ENCODE results near the gene DPY19L3.
"Not testable (repeated sequence)": the region's sequence is repeated elsewhere in the genome, so short reads cannot be mapped to it uniquely, and the experiment has no call there.

Gene DPY19L3

DNA sequence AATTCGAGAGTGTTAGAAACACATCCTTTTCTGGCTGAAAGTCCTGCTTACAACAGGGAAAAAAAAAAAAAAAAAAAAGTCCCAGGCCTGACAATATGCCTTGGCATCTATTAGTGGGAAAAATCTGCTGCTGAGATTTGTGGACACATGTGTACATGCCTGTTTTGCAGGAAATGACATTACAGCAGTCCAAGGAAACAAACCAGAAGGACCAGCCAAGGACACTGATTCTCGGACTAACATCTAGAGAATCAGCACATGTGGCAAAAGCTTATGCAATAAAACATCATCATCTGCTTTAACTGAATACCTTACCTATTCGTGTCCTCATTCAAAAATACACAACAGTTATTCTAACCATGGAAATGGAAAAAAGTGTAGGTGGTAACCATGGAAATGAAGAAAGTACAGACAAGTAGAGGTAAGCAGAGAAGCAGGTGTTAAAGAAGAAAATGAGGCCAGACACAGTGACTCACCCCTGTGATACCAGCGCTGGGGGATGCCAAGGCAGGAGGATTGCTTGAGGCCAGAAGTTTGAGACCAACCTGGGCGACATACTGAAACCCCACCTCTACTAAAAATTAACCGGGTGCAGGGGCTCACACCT, 9.4 kb upstream of the DPY19L3 start:
- no peak for DNase-seq (ENCODE audit: low read depth in 3 of 3)

DNA sequence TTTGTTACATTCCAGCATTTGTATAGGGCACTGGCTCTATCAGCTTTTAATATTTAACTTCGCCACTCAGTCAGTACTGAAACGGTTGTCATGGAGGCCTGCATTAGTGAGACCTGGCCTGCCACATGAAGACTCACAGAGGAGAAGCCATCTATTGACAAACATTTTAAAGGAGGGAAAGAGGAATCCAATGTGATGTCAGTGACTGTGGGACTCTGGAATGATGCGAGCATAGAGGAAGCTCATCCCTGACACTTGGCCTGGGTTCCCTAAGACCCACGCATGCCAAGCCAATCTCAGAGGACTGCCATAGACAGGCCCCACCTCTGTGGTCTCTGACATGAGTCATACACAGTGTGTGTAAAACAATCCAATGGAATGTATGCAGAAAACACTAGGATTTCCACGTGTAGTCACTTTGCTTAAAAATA, 7.9 kb upstream of the DPY19L3 start:
- DNase-seq (ENCODE audit: low read depth in 3 of 3), result no peak

DNA sequence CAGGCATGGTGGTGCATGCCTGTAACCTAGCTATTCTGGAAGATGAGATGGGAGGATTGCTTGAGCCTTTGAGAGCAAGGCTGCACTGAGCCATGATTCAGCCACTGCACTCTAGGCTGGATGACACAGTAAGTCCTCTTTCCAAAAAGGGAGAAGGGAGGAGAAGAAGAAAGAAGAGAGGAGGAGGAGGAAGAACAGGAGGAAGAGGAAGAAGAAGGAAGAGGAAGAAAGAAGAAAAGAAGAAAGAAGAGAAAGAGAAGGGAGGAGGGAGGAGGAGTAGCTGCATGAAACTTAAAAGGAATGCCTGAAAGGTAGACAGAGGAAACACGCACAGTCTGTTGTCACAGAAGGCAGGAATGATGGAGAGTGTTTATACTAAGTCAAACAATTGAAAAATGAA, 3.6 kb upstream of the DPY19L3 start:
- DNase-seq (ENCODE audit: low read depth in 3 of 3), result no peak

DNA sequence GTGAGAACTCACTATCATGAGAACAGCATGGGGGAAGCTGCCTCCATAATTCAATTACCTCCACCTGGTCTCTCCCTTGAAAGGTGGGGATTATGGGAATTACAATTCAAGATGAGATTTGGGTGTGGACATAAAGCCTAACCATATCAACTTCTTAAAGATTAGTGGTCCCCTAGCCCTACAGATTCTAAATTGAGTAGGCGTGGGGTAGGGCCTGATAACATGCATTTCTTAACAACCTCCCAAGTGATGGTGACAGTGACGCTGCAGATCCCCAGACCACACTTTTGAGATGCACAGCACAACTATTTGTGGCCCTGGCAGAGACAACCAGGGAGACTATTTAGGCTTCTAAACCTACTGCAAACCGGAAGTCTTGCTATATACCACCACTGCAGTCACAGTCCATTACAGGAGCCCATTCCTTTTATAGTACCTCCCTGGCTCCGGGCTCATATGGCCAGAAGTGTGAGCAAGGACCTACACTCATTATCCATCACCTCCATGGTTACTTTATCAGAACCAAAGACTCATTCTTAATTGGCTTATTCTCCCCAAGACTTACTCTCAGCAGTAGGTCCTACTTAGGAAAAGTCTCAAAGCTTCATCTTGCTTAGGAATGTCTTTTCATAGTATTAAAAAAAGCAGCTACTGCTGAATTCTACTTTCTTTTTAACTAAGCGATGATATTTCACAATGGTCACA, 2.1 kb upstream of the DPY19L3 start:
- no peak for DNase-seq (ENCODE audit: low read depth in 3 of 3)

DNA sequence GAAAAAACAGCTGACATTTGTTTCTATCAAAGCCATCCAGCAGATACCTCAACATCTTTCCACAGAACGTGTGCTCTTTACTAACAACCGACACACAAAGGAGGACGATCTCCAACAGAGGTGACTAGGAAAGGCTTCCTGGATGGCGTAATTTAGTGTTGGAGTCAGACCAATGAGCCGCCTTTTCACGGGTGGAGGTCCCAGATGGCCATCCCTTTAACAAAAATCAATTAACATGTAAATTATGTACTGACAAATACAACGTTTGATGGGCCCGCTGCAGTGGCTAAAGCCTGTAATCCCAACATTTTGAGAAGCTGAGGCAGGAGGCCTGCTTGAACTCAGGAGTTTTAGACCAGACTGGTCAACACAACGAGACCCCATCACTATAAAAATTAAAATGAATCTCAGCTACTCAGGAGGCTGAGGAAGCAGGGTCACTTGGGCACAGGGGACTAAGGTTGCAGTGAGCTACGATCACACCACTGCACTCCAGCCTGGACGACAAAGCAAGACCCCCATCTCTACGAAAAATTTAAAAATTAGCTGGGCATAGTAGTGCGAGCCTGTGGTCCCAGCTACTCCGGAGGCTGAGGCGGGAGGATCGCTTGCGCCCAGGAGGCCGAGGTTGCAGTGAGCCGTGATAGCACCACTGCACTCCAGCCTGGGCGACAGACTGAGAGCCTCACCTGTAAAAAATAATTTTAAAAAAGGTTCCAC, 1.2 kb upstream of the DPY19L3 start:
- no peak for DNase-seq (ENCODE audit: low read depth in 3 of 3)

DNA sequence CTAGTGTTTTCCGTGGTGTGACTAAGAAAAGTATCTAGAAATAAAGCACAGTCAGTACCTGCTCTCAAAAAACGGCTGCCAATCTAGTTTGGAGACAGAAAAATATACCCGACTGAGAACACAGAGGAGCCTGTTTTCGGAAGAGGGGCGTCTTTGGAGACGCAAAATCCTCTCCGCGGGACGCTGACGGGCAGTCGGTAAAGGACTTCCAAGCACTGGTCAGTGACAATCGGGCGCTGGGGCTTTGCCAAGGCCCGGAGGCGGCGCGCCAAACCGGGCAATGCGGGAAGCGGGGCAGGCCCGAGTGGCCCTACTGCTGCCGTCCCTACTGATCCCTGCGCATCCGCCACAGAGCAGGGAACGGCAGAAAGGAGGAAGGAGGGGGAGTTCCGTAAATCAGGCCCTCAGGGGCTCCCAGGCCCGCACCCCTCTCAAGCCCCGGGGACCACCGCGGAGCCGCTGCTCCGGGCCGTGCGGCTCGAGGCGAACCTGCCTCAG, 588 bp upstream of the DPY19L3 start:
- no peak for DNase-seq (ENCODE audit: low read depth in 3 of 3)

DNA sequence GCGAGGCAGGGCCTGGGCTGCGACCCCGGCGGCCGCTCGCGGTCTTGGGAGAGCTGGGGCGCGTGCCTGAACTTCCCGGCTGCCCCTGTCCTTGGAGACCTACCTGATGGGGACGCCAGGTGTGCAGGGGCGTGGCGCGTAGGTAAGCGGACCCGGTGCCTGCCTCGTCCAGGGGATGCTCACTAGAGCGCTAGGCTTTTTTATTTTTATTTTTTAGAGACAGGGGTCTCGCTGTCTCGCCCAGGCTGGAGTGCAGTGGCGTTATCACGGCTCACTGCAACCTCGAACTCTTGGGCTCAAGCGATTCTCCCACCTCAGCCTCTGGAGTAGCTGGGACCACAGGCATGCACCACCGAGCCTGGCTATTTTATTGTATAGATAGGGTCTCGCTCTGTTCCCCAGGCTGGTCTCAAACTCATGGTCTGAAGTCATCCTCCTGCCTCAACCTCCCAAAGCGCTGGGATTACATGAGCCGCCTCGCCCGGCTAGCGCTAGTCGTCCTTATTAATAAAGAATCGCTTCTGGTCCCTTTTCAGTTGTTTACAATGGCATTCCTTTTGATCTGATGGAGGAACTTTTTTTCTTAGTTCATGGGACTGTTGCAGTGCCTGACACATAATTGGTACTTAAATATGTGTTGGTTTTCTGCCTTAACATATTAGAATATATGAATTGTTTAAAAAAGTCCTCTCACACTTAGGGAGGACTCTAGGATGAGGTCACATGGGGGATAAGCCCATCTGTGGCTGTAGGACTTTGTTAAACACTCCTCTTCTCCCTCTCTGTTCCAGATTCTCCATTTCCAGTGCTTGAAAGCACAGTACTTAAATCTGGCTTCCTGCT, 812 bp downstream of the DPY19L3 start:
- no peak for DNase-seq (ENCODE audit: low read depth in 3 of 3)

DNA sequence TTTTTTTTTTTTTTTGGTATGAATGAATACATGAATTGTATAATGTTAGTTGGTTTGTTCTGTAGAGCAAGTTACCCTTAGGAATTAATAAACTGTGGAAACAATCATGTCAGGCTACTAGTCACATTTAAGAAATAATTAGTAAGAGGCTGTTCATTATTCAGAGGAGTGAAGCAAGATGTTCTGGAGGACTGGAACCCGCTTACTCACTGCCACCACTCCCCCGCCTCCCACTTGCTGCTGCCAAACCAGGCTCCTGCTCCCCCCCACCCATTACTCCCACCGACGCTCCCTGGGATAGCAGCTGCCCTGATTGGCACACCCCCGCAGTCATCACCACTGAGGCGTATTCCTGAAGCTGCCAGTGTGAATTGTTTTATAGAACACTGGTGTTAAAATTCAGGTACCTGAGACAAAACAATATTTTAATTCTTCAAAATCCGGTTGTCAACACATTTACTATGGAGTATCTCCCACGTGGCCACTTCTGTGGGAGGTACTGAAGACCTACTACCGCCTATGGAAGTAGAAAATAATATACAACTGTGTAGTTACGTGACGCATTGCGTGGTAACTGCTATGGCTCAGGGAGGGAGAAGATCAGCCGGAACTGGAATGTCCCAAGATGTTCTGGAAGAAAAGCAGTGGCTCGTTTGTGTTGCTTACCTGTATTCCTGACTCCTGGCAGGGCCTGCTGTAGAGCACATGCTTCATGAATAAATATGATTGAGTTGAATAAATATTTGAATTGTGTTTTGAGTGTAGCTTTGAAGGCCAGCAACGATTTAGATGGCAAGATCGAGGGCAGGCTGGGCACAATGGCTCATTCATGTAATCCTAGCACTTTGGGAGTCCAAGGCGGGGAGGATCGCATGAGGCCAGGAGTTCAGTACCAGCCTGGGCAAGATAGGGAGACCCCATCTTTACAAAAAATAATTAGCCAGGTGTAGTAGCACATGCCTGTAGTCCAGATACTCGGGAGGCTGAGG, 1.7 kb downstream of the DPY19L3 start:
- no peak for DNase-seq (ENCODE audit: low read depth in 3 of 3)

DNA sequence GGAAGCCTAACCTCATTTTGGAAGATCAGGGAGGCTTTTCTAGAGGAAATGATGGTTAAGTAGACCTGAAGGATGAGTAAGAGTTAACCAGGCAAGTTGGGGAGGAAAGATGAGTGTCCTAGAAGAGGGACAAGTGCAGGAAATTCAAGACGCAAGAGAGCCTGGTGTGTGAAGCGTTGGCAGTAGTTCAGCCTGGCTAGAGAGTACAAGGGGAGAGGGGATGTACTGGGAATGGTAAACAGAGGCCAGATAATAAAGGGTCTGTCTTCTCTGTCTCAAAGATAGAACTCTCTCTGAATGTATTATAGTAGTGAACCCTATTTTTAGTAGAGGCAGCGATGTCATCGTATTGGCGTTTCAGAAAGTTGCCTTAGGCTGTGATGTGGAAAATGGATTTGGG, 9.7 kb downstream of the DPY19L3 start:
- DNase-seq (ENCODE audit: low read depth in 3 of 3), result no peak

DNA sequence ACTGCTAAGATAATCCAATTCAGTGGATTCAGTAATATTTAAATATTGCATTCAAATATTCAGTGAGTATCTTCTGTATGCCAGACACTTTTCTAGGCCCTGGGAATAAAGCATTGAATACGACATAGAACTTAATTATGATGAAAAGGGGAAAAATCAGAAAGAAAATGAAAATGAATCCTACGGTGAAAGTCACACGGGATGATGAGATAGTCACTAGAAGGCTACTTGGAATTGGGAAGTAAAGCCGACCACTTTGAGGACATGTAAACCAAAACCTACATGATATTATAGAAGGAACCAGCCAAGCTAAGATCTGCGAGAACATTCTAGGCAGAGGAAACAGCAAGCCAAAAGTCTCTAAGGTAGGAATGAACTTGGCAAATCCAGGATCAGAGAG, 10.1 kb downstream of the DPY19L3 start:
- no peak for DNase-seq (ENCODE audit: low read depth in 3 of 3)

DNA sequence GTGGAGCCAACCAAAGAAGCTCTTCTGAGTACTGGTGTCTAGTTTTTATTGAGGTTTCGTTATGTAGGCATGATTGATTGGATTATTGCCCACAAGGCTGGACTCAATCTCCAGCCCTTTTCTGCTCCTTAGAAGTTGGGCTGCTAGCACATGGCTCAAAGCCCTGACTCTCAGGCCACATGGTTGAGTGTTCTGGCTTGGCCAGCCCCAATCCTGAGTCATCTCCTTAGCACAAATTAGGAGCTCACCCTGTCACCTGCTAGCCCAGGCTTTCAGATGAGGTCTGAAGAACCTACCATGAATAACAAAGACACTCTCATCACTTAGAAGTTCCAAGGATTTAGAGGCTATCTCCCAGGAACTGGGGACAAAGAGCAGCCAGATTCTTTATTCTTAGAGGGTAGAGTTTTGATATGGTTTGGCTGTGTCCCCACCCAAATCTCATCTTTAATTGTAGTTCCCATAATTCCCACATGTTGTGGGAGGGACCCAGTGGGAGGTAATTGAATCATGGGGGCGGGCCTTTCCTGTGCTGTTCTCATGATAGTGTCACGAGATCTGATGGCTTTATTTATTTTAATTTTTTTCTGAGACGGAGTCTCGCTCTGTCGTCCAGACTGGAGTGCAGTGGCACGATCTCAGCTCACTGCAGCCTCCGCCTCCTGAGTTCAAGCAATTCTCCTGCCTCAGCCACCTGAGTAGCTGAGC, 11.3 kb downstream of the DPY19L3 start:
- DNase-seq (ENCODE audit: low read depth in 3 of 3), result no peak

DNA sequence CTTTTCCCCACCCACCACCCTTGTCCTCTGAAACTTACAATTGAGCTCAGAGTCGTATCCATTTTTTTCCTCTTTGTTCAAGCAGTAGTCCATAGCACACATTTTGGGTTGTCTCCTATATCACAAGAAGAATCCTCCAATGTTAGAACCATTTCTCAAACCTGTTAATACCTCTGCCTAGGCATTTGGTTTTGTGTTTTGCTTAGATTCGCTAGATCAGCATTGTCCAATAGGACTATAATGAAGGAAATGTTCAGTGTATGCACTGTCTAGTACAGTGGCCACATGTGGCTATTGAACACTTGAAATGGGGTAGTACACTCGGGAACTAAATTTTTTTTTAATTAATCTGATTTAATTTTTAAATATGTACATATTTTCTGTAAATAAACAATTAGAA, 12.6 kb downstream of the DPY19L3 start:
- DNase-seq (ENCODE audit: low read depth in 3 of 3), result no peak

DNA sequence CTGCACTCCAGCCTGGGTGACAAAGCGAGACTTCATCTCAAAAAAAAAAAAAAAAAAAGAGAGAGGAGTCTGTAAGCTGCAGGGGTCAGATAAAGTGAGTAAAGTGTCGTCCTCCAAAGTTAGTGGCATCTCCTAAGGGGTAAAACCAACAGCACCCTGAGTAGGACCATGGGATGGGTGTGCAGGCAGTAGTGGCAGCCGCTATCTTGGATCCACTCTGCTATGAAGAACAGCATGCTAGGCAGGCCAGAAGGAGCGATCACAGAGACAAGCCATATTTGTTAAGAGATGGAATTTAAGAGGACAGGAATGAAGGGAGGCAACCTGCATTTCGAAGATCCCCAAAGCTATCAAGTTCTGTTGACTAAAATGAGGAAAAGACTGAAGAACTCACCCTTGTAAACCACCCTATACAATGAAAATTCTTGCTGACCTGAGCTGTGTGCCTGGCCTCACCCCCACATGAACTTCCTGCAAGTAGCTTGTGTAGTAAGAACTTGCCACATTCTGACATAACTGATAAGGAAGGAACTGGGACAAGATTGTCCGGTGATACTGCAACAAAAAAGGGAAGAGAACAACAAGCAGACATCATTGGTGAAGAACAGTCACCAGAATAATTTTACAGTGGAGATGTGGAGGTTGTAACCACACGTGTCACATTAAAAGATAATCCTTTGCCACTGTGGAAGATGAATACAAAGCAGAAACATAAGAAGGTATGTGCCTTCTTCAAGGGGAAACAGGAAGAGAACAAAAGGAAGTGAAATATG, 16.2 kb downstream of the DPY19L3 start:
- DNase-seq (ENCODE audit: low read depth in 3 of 3), result no peak

DNA sequence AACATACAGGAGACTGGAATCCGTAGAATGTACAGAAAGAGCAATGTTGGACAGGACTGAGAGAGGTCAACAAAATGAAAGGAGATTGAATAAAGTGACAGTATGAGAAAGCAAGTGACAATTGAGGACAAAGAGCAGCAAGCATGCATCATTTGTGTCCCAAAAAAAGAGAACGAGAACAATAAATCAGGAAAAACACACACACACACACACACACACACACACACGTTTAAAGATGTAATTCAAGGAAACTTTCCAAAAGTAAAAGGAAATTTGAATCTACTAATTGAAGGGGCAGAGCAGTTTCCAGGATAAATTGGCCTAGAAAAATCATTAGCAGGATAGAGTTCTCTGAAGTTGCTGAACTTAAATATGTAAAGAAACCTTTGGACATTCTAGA, 16.9 kb downstream of the DPY19L3 start:
- DNase-seq (ENCODE audit: low read depth in 3 of 3), result no peak

DNA sequence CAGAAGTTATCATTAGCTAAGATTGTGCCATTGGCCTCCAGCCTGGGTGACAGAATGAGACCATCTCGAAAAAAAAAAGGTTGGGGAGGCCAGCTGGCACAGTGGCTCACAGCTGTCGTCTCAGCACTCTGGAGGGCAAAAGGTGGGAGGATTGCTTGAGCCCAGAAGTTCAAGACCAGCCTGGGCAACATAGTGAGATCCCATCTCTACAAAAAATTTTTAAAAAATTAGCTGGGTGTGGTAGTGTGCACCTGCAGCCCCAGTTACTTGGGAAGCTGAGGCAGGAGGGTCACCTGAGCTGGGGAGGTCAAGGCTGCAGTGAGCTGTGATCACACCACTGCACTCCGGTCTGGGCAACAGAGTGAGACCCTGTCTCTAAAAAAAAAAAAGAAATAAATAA, 18.4 kb downstream of the DPY19L3 start:
- DNase-seq (ENCODE audit: low read depth in 3 of 3), result not testable (repeated sequence)

DNA sequence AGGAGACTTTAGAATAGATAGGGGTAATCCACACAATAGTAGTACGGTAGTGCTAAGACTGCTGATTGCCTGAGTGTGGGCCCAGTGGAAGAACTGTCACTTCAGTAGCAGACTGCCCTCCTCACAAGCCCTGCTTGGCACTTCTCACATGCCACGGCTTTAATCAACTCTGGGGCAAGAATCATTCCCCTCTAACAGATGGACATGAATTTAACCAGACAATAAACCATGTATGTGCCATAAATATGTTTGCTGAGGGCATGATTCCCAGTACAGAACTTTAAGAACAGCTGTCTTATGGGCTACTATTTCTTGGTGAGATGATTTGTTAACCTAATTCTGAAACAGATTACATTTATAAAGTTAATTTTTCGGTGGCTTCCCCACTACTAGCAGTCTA, 22.0 kb downstream of the DPY19L3 start:
- no peak for DNase-seq (ENCODE audit: low read depth in 3 of 3)

DNA sequence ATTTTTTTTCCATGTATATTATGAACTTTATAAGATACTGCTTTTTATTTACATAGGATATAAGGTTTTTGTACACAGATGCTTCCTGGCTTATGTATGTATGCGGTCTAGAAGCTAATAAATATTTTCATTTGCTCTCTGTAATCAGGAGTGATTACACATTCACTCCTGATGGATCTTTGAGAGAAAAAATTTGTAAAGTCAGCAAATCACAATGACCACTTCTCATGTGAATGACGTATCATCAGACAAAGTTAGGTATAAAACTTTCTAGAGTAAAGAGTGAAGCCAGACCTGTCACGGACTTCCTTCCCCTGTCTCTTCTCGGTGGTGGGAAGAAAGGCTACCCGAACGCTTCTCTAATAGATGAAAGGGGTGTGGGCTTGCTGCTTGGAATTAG, 31.1 kb downstream of the DPY19L3 start:
- no peak for DNase-seq (ENCODE audit: low read depth in 3 of 3)

DNA sequence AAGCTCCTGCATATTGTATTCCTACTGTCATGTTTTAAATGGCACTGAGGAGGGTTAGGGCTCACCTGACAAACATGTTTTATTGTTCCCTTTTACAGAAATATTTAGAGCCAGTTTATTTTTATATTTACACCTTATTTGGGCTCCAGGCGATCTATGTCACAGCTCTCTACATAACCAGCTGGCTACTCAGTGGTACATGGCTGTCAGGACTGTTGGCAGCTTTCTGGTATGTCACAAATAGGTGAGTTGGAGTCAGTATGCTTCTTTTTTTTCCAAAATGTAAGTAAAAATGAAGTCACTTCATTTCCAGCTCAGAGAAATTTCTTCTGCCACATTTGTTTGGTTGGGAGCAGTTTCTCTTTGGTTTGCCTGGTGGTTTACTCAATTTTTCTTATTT, 31.5 kb downstream of the DPY19L3 start:
- no peak for DNase-seq (ENCODE audit: low read depth in 3 of 3)

DNA sequence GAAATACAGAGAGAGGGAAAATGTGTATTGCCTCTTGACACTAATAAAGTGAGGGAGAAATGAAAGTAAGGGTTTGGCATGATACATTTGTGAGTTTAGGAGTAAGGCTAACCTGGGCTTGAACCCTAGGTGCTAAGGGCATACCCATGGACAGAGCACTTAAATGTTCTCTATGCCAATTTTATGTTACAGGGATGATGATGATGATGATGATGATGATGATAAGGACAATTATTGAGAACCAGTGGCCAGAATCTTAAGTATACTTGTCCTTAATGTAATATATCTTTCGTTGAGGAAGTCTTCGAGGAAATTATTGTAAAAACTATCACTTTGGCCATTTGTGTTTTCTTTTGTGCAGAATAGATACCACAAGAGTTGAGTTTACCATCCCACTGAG, 33.2 kb downstream of the DPY19L3 start:
- DNase-seq (ENCODE audit: low read depth in 3 of 3), result no peak
